Neural progenitor cell (in vitro differentiated cells): Measurements from ENCODE around the gene SLC30A3.

Experiments used
- CTCF ChIP-seq: fragments of 200-600 bp; sonication (generic); IDR thresholded peaks from 2 replicates; pipeline ENCODE4 v1.5.1; 2017; ENCODE audit warnings: antibody characterized with exemption, mild to moderate bottlenecking
- EZH2 ChIP-seq: fragments of 200-600 bp; sonication (generic); IDR thresholded peaks from 2 replicates; pipeline ENCODE4 v1.6.1; 2017; ENCODE audit warnings: antibody characterized with exemption, mild to moderate bottlenecking, moderate library complexity
- EZH2phosphoT487 ChIP-seq: fragments of 200-600 bp; sonication (generic); IDR thresholded peaks from 2 replicates; pipeline ENCODE4 v1.6.1; 2017; ENCODE audit warnings: antibody characterized with exemption

DNA sequence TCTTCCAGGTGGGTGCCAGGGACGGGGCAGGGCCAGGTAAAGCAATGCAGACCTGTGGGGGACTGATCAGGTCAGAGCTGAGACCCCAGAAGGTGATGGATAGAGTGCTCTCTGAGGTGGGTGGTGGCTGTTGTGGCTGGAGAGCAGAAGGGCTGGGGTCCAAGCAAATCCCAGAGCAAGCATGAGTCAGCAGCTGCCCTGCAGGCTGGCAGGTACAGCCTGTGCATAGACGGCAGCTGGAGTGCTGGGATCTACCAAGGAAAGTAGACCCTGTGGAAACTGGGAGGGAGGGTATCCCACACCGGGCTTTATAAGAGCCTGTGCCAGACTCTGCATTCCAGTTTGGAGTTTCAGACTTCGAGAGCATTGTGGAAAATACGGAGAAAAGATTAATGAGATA, 20.0 kb upstream of the SLC30A3 start:
- TF ChIP-seq CTCF (no peak), EZH2phosphoT487 (no peak), EZH2 (no peak)
